Mesenteric fat pad (tissue), 1 donor: ENCODE results near the gene SEPTIN5. TPM values are rescaled to one million over a fixed set of nuclear protein-coding genes. Genes with fewer than 3 reads are reported as not detected.
"Not testable (repeated sequence)": the region's sequence is repeated elsewhere in the genome, so short reads cannot be mapped to it uniquely, and the experiment has no call there.

Experiments used
- DNase-seq: peaks from one replicate; pipeline ENCODE4 v3.0.0-alpha.2; 2020; ENCODE audit warnings: low spot score
- total RNA-seq: library from RNA; stranded (reverse); fragmentation: NEBNext Ultra II Directional; extraction: Animal tissue kit (Norgen Biotek cat#: 25700); gene quantifications from one replicate; pipeline ENCODE4 v1.2.1, GENCODE V29; 2021
- donor health status: DM: yes; HTN: yes; CAD: no.

SEPTIN5 gene
- total RNA-seq, 1 donor from 2014 or later: 7.0 TPM

- peak; percentile 62 for DNase-seq
Measured at GRCh38 chr22:19680287-19680881, 33.9 kb upstream of the SEPTIN5 start.

GRCh38 chr22:19680911-19681862 lies 33.1 kb upstream of the SEPTIN5 start:
- peak; percentile 33 for DNase-seq

- DNase-seq: no peak
Measured at GRCh38 chr22:19681863-19682245, 32.4 kb upstream of the SEPTIN5 start.

- DNase-seq: no peak
Measured at GRCh38 chr22:19686946-19687345, 27.4 kb upstream of the SEPTIN5 start.

- DNase-seq: peak; percentile 67
Measured at GRCh38 chr22:19687561-19688300, 26.6 kb upstream of the SEPTIN5 start.

- DNase-seq: no peak
Measured at GRCh38 chr22:19688301-19689290, 25.7 kb upstream of the SEPTIN5 start.

- no peak for DNase-seq
Measured at GRCh38 chr22:19689408-19689807, 24.9 kb upstream of the SEPTIN5 start.

GRCh38 chr22:19691007-19691720 lies 23.1 kb upstream of the SEPTIN5 start:
- DNase-seq: no peak

GRCh38 chr22:19691721-19692341 lies 22.5 kb upstream of the SEPTIN5 start:
- DNase-seq: no peak

GRCh38 chr22:19693581-19693980 lies 20.7 kb upstream of the SEPTIN5 start:
- no peak for DNase-seq

GRCh38 chr22:19693981-19694670 lies 20.2 kb upstream of the SEPTIN5 start:
- no peak for DNase-seq

- DNase-seq: no peak
Measured at GRCh38 chr22:19694696-19695095, 19.6 kb upstream of the SEPTIN5 start.

GRCh38 chr22:19696504-19697276 lies 17.6 kb upstream of the SEPTIN5 start:
- DNase-seq: peak; percentile 11

GRCh38 chr22:19697871-19698270 lies 16.4 kb upstream of the SEPTIN5 start:
- DNase-seq: not testable (repeated sequence)

- peak; percentile 47 for DNase-seq
Measured at GRCh38 chr22:19700790-19701419, 13.4 kb upstream of the SEPTIN5 start.

GRCh38 chr22:19701420-19702145 lies 12.7 kb upstream of the SEPTIN5 start:
- no peak for DNase-seq

GRCh38 chr22:19703869-19704268 lies 10.4 kb upstream of the SEPTIN5 start:
- peak; percentile 88 for DNase-seq
